ENCODE measurements around the gene CPZ.

DNA sequence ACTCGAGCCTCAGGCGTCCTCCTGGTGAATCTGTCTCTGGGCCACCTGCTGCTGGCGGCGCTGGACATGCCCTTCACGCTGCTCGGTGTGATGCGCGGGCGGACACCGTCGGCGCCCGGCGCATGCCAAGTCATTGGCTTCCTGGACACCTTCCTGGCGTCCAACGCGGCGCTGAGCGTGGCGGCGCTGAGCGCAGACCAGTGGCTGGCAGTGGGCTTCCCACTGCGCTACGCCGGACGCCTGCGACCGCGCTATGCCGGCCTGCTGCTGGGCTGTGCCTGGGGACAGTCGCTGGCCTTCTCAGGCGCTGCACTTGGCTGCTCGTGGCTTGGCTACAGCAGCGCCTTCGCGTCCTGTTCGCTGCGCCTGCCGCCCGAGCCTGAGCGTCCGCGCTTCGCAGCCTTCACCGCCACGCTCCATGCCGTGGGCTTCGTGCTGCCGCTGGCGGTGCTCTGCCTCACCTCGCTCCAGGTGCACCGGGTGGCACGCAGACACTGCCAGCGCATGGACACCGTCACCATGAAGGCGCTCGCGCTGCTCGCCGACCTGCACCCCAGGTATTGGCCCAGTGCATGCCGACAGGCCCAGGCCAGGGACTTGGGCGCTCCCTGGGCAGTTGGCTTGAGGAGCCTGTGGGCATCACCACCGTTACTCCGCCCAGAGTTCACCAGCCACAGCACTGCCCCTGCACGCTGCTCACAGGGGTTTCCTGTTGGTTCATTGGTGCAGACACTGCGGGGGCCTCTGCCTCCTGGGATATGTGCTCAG, 11.3 kb upstream of the CPZ start:
- TF ChIP-seq, protein P1, sequence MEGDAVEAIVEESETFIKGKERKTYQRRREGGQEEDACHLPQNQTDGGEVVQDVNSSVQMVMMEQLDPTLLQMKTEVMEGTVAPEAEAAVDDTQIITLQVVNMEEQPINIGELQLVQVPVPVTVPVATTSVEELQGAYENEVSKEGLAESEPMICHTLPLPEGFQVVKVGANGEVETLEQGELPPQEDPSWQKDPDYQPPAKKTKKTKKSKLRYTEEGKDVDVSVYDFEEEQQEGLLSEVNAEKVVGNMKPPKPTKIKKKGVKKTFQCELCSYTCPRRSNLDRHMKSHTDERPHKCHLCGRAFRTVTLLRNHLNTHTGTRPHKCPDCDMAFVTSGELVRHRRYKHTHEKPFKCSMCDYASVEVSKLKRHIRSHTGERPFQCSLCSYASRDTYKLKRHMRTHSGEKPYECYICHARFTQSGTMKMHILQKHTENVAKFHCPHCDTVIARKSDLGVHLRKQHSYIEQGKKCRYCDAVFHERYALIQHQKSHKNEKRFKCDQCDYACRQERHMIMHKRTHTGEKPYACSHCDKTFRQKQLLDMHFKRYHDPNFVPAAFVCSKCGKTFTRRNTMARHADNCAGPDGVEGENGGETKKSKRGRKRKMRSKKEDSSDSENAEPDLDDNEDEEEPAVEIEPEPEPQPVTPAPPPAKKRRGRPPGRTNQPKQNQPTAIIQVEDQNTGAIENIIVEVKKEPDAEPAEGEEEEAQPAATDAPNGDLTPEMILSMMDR (IDR thresholded peaks at IDR 0.05), result no peak
- no peak for TF ChIP-seq EZH2 (IDR thresholded peaks at IDR 0.05; ENCODE audit: borderline replicate concordance, insufficient read depth, low read depth, low read length, poor library complexity, severe bottlenecking)
